Natural killer cell (primary cell): Measurements from ENCODE around the gene SDC1. TPM values are rescaled to one million over a fixed set of nuclear protein-coding genes. Genes with fewer than 3 reads are reported as not detected.

Experiments used
- ATAC-seq, 3 donors: fragments of 150-1000 bp in 2 of 3; fragments of 200-7000 bp in 1 of 3; cut with Tn5 transposase; 1 replicate in 1 of 3; 2 replicates in 2 of 3; pipeline ENCODE4 v1.10.0; 2021; ENCODE audit warnings: mild to moderate bottlenecking in 2 of 3, moderate library complexity in 2 of 3
- DNase-seq, 2 donors: peaks; one replicate each; pipeline versions ENCODE4 v3.0.0 to v3.0.0-alpha.2; 2013 to 2021; ENCODE audit warnings: mixed read lengths in 1 of 2
- H3K27ac ChIP-seq: one replicate; pipeline ENCODE4 v1.5.1; 2013; ENCODE audit warnings: mild to moderate bottlenecking, low read length
- H3K27me3 ChIP-seq: one replicate; pipeline ENCODE4 v1.6.1; 2013; ENCODE audit warnings: low read length; ENCODE audit not compliant: control insufficient read depth, insufficient read depth
- H3K36me3 ChIP-seq: one replicate; pipeline ENCODE4 v1.6.1; 2013; ENCODE audit warnings: low read length; ENCODE audit not compliant: control insufficient read depth, insufficient read depth
- H3K4me1 ChIP-seq: one replicate; pipeline ENCODE4 v1.6.1; 2013; ENCODE audit warnings: low read length; ENCODE audit not compliant: control insufficient read depth, insufficient read depth
- H3K4me3 ChIP-seq: one replicate; pipeline ENCODE4 v1.5.1; 2013; ENCODE audit warnings: low read length
- H3K9me3 ChIP-seq: one replicate; pipeline ENCODE4 v1.6.1; 2013; ENCODE audit warnings: low read length; ENCODE audit not compliant: control insufficient read depth, insufficient read depth
- H3K27ac Mint-ChIP-seq, 2 donors: one replicate each; pipeline ENCODE4 v1.8.0; 2022; ENCODE audit warnings: mild to moderate bottlenecking in 2 of 2, mixed read lengths in 2 of 2, moderate library complexity in 1 of 2
- H3K27me3 Mint-ChIP-seq, 2 donors: one replicate each; pipeline ENCODE4 v1.8.0; 2022; ENCODE audit warnings: low read depth in 2 of 2, mixed read lengths in 2 of 2
- H3K36me3 Mint-ChIP-seq: one replicate; pipeline ENCODE4 v1.8.0; 2022; ENCODE audit warnings: mixed read lengths
- H3K4me1 Mint-ChIP-seq, 2 donors: one replicate each; pipeline ENCODE4 v1.8.0; 2022; ENCODE audit warnings: mixed read lengths in 2 of 2
- H3K4me3 Mint-ChIP-seq: one replicate; pipeline ENCODE4 v1.8.0; 2022; ENCODE audit warnings: mild to moderate bottlenecking, moderate library complexity, mixed read lengths
- H3K9me3 Mint-ChIP-seq, 2 donors: one replicate each; pipeline ENCODE4 v1.8.0; 2022; ENCODE audit warnings: mixed read lengths in 2 of 2
- WGBS: methylation state at CpG from one replicate; pipeline ENCODE4 v1.1.7; 2013; ENCODE audit warnings: missing lambda C conversion rate; ENCODE audit not compliant: insufficient coverage; 5-methylcytosine and 5-hydroxymethylcytosine counted together
- intact Hi-C: fragments of 100-400 bp; cut with micrococcal nuclease; formaldehyde crosslinking; loops from one replicate; pipeline ENCODE4 v1.14.2; 2022
- total RNA-seq, 4 donors: library from RNA; stranded (reverse); fragments of 120-200 nt in 1 of 4; gene quantifications; one replicate each; pipeline versions ENCODE4 v1.2.3 to v1.2.4, GENCODE V29; 2013 to 2022
- TF ChIP-seq, protein P1 (sequence below): fragments of 200-600 bp; IDR thresholded peaks from one replicate; pipeline ENCODE4 v1.8.0; 2022; ENCODE audit warnings: antibody characterized with exemption

SDC1 gene
- total RNA-seq, 3 donors from 2014 or later (not counting 1 experiment from before 2014, with no cell fraction given) = 0.63 TPM; not detected in 2

DNA sequence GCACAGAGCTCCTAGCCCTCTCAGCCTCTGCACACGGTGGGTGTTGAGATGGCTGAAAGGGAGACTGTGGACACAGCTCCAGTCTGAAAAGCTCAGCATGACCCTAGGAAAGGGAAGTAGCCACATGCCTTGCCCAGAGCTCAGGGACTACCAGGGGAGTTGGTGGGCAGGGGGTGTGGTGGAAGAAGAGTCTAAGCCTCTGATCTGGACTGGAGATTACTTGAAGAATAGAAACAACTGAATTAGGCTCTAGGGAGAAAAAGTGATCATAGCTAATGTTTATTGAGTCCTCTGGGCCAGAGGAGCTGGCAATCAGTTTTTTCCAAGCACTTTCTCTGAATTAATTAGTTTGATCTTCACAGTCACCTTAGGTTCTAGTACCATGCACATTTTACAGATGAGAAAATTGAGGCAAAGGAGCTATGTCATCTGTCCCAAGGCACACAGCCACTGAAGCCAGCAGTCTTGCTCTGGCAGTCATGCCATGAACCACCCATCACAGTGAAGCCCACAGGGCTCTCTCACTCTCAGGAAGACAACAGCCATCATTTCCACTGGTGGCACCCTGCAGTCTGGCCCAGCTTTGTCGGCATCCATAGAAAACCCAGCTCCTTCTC lies 10.3 kb downstream of the SDC1 start:
- Histone ChIP-seq H3K4me1 (no peaks in the 10 kb centered on the region), H3K36me3 (no peaks in the 10 kb centered on the region), H3K9me3 (no peaks in the 10 kb centered on the region), H3K27me3 (no peaks in the 10 kb centered on the region), H3K27ac (no peak overlapping the region), H3K4me3 (no peak overlapping the region)
- H3K36me3 Mint-ChIP-seq = no peaks in the 10 kb centered on the region
- TF ChIP-seq, protein P1, sequence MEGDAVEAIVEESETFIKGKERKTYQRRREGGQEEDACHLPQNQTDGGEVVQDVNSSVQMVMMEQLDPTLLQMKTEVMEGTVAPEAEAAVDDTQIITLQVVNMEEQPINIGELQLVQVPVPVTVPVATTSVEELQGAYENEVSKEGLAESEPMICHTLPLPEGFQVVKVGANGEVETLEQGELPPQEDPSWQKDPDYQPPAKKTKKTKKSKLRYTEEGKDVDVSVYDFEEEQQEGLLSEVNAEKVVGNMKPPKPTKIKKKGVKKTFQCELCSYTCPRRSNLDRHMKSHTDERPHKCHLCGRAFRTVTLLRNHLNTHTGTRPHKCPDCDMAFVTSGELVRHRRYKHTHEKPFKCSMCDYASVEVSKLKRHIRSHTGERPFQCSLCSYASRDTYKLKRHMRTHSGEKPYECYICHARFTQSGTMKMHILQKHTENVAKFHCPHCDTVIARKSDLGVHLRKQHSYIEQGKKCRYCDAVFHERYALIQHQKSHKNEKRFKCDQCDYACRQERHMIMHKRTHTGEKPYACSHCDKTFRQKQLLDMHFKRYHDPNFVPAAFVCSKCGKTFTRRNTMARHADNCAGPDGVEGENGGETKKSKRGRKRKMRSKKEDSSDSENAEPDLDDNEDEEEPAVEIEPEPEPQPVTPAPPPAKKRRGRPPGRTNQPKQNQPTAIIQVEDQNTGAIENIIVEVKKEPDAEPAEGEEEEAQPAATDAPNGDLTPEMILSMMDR = no peak
- DNase-seq = no peak
- H3K4me3 Mint-ChIP-seq = no peak overlapping the region
- intact Hi-C loops = no loop called here
- no peak overlapping the region for H3K27ac Mint-ChIP-seq
- H3K27me3 Mint-ChIP-seq = peaks cover 0 to 4% of the 10 kb centered on the region in 2 donors
- no peaks in the 10 kb centered on the region for H3K4me1 Mint-ChIP-seq
- no peak for ATAC-seq
- 95% methylated on average over 2 of the region's 2 CpGs for WGBS
- no peaks in the 10 kb centered on the region for H3K9me3 Mint-ChIP-seq

DNA sequence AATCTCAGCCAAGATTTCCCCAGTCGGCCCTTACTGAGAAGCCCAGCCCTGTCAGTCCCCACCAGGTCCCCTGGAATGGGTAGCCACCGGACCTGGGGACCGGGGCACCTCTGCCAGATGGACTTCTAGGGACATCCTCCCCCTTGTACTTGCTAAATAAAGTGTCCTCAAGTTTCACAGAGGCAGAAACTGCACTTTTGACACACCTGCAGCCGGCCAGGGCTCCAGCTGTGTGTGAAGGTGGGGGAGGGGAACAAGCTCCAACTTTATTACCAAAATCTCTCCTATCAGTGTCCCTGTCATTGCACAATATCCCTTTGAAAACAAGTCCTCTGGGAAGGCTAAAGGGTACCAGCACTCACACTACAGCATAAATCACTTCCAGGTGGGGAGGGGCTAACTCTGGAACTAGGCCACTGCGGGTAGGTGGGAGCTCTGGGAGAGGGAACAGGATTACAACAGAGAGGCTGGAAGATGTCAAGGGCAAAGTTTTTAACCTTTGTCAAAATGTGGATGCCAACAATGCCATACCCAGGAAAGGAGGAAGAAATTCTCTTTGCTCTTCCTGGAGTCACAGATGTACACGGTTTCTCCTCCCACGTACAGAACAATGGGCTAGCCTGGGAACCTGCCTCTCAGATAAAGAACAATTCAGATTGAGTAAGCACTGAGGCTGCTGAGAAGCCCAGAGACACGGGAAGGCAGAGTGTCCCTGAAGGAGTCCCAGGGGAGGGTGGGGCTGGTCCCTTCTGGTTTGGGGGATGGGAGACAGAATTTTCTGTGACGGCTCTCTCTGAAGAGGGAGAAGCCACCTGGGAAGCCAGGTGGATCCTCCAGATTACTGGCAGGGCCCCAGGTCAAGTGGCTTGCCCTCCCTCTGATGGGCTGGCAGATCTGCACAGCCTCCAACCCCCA lies 11.0 kb downstream of the SDC1 start:
- H3K4me1 ChIP-seq = no peaks in the 10 kb centered on the region
- DNase-seq (no peak), ATAC-seq (no peak)
- Mint-ChIP-seq H3K4me1 (no peaks in the 10 kb centered on the region), H3K36me3 (no peaks in the 10 kb centered on the region), H3K27ac (no peak overlapping the region), H3K9me3 (no peaks in the 10 kb centered on the region), H3K27me3 (peaks cover 0 to 4% of the 10 kb centered on the region in 2 donors), H3K4me3 (no peak overlapping the region)
- no peaks in the 10 kb centered on the region for H3K36me3 ChIP-seq
- no peaks in the 10 kb centered on the region for H3K27me3 ChIP-seq
- H3K4me3 ChIP-seq = no peak overlapping the region
- intact Hi-C loops = no loop called here
- WGBS = 79% methylated on average over 8 of the region's 9 CpGs
- TF ChIP-seq, protein P1 = no peak
- H3K27ac ChIP-seq = no peak overlapping the region
- no peaks in the 10 kb centered on the region for H3K9me3 ChIP-seq

DNA sequence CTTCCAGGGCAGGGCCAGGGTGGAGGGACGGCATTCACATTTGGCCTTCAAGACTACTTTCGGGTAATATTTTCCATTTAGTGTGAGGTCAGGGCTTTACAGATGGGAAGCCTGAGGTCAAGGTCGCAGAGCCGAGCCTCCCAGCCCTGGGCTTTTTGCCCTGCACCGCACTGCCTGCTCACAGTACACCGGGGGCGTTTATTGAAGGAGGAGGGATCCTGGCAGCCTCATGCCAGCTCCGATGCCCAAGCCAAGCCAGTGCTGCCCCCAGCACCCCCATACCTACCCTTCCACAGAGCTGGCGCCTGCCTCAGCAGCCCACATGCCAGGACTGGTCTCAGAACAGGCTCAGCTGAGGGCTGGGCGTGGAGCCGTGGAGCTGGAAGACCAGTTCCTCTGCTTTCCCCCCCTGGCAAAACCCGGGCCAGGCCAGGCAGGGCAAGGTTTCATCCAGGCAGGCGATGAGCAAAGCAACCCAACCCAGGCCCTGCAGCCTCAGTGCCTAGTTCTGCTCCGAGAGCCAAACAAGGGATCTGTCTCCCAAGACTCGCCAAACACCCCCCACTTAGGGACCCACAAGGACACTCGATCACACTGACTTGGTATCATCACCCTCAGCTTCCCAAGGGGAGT lies 11.9 kb downstream of the SDC1 start:
- no peak overlapping the region for H3K27ac Mint-ChIP-seq
- no peak overlapping the region for H3K4me3 Mint-ChIP-seq
- H3K4me3 ChIP-seq = no peak overlapping the region
- no peaks in the 10 kb centered on the region for H3K36me3 Mint-ChIP-seq
- no peaks in the 10 kb centered on the region for H3K9me3 ChIP-seq
- no peak overlapping the region for H3K27ac ChIP-seq
- H3K27me3 ChIP-seq = no peaks in the 10 kb centered on the region
- TF ChIP-seq, protein P1 = no peak
- ATAC-seq = no peak
- no peaks in the 10 kb centered on the region for H3K9me3 Mint-ChIP-seq
- H3K4me1 ChIP-seq = no peaks in the 10 kb centered on the region
- no peaks in the 10 kb centered on the region for H3K36me3 ChIP-seq
- WGBS = 90% methylated on average over 16 of the region's 16 CpGs
- H3K27me3 Mint-ChIP-seq = no peaks in the 10 kb centered on the region
- intact Hi-C loops = no loop called here
- no peak for DNase-seq
- no peaks in the 10 kb centered on the region for H3K4me1 Mint-ChIP-seq
